Posterior cingulate gyrus (tissue), 11 donors: ENCODE results near the gene DRD1.

Source experiments
- DNase-seq, 10 donors: peaks; one replicate each; pipeline versions ENCODE4 v3.0.0 to v3.0.0-alpha.2; 2020 to 2021; ENCODE audit warnings: mixed read lengths in 3 of 10
- intact Hi-C: fragments of 100-400 bp; cut with DNase I; formaldehyde crosslinking; loops from one replicate; pipeline ENCODE4 v1.15.1; 2023

The DRD1 gene

DNA sequence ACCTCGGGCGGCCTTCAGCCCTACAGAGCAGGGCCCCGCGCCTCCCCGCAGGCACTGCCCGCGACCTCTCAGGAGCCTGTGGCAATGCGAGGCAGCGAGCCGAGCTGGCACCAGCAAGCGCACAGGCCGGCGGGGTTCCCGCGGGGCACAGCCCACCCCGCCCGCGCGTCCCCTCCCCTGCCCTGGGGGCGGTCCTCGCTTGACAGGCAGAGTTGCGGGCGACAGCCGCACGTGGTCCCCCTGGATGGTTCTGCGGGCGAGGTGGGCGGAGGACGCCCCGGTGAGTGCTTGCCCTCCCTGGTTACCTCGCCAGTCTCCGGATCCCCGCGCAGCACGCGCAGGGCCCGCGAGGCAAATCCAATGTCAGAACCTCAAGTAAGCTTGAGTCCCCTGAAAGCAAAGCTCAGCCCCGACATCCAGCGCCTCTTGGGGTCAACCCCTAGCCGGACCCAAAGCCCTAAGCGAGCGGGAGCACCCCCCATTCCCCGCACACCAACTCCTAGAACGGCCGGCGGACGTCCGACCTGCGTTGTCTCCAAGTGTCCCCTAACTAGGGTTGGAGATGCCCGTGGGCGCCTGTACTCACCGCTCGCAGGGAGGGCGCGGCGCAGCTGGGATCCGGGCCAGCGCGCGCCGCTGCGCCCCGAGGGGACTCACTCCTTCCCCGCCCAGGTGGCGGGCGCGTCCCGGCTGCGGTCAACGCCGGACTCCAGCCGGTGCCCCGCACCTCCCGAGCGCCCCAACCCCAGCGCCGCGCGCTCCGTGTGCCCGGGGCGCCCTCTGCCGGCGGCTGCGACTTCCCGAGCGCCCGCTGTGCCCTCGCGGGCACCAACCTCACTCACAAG, at the start of gene DRD1:
DRD1 (minus strand) TSS at position 123 of the 845 bp plus-strand sequence. CDS start 1,083 bp downstream, outside the sequence.
- DNase-seq: peak in 8 of 10 donors; percentile 45 to 94 (median 70)
- intact Hi-C loops: loop anchor here (1.0 to 10.0 kb wide), 2 partner anchors 189 to 493 kb away; no protein-coding TSS in a partner anchor

DNA sequence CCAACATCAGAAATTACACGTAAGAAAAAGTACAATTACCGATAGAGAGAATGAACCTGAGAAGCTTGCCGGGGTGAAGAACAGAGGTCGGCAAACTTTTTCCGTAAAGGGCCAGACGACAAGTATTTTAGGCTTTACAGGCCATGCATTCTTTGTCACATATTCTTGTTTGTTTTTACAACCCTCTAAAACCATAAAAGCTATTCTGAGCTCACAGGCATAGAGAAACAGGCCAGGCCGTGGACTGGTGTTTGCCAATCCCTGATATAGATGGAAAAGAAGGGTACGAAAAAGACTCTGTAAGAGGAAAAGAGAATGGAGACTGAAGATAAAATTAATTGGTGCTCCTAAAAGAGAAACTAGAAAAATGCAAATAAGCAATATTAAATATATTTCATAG, 49.7 kb upstream of the DRD1 start:
- intact Hi-C loops: no loop called here
- DNase-seq: no peak

DNA sequence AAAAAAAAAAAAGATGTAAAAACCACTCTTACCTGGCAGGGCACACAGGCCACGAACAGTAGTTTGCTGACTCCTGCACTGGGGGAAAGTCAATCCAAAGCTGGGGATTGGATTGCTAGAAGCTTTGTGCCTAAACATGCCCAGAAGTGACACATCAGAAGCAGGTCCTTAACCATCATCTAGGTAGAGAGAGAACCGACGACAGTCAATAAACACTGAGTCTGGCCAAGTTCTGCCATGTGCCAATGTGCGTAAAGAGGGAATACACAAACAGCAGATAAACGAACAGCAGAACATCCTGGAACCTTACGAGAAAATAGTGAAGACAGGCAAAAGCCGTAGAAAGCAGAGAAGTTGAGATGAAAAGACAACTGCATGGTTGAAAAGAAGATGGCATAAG, 49.3 kb upstream of the DRD1 start:
- no peak for DNase-seq
- intact Hi-C loops: no loop called here

DNA sequence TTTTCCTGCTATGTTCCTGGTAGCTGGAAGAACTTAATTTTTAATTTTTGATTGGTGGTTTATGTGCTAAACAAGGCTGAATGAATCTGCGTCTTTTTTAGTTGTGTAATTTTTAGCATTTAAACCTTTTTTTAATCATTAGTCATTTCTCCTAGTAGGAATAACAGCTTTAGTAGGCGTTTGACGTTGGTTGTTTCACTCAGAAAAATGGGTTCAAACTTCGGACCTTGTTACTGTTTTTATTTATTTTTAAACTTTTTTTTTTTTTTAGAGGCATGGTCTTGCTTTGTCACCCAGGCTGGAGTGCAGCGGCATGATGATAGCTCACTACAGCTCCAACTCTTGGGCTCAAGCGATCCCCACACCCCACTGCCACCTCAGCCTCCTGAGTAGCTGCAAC, 47.2 kb upstream of the DRD1 start:
- intact Hi-C loops: no loop called here
- DNase-seq: no peak

DNA sequence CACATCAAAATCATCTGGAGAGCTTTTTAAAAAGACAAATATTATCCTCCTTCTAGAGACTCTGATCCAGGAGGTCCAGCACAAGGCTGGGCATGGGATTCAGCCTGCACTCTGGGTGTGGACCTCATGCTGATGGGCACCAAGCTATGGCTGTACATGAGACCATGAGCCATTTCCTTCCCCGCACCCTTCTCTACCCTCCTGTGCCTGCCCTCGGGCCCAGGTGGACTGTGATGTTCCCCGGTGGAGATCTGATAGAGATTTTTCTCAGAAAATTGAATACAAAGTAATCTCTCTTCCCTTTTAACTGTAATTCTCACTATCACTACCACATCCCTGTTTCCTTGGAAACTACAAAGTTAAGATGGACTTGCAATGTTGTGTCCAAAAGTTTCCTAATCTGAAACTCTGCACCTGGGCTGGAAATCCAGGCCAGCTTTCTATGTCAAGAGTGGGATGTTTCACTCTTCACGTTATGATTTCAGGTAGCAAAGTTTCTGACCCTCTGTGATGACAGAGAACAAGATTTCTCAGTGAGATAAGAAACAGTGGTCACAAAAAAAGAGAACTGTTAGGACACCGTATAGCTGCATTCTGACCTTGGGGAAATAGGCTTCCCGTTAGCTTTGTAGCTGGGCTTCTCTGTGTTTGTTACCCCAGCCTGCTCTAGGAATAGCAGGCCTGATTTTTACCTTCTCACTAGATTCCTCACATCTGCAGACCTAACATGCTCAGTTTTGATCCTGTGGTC, 45.9 kb upstream of the DRD1 start:
- intact Hi-C loops: no loop called here
- DNase-seq: no peak

DNA sequence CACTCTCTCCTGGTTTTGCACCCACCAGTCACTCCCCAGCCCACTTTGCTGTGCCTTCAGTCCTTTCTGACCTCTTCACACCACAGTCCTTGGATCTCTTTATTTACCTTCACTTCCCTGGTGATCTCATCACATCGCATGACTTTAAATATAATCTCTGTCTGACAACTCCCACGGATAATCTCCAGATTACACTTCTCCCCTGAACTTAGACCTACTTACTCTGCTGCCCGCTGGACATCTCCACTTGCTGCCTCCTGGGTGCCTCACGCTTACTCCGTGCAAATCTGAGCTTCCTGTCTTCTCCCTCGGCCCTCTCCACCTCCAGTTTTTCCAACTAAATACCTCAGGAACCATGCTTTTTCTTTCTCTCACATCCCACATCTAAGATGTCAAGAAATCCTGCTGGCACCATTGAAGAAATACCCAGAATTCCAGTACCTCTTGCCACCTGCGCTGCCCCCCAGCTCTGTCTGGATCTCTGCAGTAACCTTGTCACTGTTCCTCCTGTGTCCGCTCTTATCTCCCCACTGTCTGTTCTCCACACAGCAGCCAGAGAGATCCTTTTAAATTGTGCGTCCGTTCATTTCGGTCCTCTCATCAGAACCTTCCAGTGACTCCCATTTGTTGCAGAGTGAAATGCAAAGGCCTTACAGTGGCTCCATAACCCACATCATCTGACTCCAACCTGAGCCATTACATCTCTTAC, 43.7 kb upstream of the DRD1 start:
- intact Hi-C loops: no loop called here
- no peak for DNase-seq

DNA sequence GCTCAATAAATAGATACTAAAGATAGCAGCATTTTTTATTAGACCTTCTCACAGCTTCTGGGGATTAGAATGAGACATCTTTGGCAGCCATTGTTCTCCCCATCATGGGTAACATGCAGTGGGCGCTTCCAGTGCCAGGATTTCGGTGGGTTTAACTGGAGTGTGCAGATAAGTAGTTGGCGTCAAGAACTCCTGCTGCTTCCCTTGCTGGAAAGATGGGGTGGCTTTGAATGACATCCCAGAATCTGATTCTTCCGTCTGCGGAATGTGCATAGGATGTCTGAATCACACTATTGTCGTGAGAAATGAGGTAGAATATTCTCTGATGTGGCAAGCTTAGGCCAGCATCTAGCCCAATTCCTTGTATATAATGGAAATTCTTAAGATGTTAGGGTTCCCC, 41.6 kb upstream of the DRD1 start:
- intact Hi-C loops: no loop called here
- DNase-seq: no peak

DNA sequence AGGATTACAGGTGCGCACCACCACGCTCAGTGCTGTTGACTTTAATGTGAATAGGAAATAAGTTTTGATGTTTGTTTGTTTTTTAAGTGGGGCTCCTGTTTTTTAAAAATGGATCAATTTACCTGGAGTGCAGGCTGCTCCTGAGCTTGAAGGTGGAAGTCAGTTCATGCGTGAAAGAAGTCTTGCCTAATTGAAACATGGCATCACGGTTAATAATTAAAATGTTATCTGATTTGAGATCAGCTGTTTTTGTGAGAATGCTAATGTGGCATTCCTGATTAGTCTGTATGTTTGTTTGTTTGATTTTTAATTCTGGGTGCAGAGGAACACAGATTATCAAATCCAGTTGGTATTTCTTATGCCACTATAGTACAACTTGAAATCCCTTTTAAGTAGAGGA, 40.8 kb upstream of the DRD1 start:
- no peak for DNase-seq
- intact Hi-C loops: no loop called here

DNA sequence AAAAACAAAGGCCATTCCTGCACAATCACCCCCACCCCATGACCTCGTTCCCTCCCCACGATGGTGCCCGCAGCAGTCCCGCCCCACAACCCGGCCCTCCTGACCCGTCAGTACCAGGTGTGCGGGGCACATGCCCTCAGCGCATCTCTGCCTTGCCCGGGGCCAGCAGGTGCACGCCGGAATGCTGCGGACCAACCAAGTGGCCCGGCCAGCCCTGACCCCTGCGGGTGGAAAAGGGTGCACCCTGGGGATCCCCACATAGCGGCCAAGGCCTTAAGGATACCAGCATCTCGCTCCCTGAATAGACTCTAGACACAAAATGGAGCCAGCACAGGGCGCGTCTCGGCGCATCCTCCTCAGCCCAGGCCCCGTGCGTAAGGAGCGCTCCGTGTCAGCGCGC, 40.3 kb upstream of the DRD1 start:
- intact Hi-C loops: no loop called here
- peak in 1 of 10 donors; percentile 80 for DNase-seq

DNA sequence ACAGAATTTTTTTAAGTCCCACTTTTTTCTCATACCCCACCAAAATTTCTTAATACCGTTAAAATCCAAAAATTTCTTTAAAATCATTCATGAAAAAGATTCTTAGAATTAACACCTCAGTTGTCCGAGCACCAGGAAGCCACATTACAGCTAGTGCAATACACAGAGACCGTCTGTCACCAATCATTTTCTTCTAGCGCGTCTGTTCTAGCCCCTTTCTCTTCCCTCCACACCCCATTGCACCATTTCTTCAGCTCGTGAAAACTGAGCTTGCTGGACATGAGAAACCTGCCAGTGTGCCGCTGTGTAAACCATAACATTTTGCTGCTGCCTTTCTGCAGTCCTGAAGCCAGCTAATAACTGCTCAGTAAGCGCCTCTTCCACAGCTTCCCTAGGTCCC, 39.4 kb upstream of the DRD1 start:
- intact Hi-C loops: no loop called here
- no peak for DNase-seq

DNA sequence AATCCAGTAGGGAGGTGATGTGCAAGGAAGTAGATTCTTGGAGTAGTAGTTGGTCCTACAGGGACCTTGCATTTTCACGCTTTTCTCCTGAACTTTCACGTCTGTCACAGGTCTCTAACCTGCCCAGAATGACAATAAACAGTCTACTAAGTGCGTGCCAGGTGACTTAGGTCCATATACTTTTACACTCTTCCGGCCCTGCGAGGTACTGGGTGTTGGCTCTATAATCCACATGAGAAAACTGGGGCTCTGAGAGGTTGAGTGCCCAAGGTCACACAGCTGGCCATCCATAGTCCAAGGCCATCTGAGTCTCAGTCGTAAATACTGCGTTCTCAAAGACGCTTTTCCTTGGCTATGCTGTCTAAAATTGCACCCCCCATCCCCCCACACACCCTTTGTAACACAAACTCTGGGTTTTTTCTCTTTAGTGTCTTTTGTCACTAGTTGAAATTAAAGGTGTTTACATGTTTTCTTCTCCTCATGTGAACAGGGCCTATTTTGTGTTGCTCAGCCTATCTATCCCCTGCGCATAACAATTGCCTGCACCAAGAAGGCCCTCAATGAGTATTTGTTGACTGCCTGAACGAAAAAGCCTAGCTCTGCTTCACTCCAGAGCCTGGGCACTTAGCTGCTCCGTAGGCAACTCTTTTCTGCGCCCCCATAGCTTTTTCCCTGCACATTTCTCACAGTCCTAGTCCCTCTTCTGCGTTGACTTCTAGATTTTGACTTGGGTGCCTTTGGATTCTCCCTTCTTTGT, 35.3 kb upstream of the DRD1 start:
- no peak for DNase-seq
- intact Hi-C loops: no loop called here

DNA sequence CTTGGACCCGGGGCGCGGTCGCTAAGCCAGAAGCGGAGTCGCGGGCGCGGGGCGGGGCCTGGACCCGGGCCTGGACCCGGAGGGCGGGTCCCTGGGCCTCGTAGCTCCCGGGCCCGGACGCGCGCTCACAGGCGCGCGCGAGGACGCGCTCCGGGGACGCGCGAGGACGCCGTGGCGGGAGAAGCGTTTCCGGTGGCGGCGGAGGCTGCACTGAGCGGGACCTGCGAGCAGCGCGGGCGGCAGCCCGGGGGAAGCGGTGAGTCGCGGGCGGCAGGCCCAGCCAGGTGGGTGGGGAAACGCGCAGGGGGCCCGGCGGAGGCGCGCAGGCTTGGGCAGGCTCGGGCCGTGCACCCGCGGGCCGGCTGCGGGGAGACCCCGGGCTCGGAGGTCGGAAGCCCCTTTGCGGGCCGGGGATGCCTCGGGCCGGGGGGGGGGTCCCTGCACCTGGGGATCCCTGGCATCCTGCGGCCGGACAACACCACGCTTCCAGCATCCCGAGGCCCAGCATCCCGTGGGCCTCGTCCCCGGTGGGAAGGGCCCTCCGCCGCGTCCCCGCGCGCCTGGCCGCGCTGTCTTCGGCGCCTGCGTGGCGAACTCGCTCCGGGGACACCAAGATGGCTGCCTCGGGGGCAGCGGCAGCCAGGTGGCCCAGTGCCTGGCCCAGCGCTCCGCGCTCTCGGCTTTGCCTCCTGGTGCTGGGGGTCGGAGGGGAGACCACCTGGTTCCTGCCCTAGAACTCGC, 34.6 kb upstream of the DRD1 start, which contains the start of gene SFXN1:
SFXN1 (plus strand) TSS at position 177 of the 741 bp plus-strand sequence. CDS start 13,544 bp downstream, outside the sequence.
- intact Hi-C loops: no loop called here
- peak; percentile 63 to 98 (median 78) for DNase-seq

DNA sequence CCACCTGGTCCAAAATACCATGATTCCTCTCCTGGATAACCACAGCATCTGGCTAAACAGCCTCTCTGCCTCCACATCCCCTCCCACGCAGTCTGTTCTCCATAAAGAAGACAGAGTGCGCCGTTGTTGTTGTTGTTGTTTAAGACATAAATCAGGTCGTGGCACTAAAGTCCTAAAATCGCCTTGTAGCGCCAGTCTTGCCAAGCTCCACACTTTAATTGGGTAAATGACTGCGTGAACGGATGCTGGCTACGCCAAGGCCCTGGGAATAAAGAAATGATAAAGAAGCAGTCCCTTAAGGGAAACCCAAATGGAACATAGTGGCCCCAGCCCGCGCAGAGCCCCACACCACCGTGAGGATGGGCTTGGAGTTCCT, 34.0 kb upstream of the DRD1 start:
- intact Hi-C loops: no loop called here
- peak in 1 of 10 donors; percentile 19 for DNase-seq

DNA sequence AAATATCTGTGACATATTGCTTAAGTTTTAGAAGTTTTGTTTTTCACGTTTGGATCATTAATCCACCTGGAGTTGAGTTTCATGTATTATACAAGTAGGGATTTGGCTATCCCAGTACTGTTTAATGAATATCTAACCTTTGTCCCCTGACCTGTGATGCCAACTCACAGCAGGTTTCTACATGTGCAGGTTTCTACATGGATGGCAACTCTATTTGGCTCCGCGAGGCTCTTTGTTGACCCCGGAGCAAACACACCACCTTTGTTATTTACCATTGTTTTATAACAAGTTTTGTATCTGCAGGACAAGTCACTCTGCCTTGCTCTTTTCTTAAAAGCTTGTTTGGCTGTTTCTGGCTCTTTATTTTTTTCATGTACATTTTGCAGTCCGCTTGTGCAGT, 33.5 kb upstream of the DRD1 start:
- no peak for DNase-seq
- intact Hi-C loops: no loop called here

DNA sequence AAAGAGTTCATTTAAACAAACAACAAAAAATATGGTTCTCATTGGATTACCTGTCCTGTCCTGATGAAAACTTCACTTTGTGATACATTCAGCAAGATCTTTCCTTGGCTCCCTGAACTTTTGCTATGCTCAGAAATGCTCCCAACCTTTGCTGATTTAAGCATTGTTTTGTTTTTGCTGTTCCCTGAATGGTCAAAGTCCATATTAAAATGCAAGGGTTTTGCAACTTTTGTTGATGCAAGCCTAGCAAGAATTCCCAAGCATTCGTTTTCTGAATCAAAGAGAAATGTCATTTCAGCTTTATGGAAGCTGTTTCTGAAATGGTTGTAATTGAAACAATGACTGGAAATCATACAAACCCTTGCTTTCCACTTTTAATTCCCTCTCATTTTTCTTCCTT, 31.3 kb upstream of the DRD1 start:
- intact Hi-C loops: no loop called here
- no peak for DNase-seq

DNA sequence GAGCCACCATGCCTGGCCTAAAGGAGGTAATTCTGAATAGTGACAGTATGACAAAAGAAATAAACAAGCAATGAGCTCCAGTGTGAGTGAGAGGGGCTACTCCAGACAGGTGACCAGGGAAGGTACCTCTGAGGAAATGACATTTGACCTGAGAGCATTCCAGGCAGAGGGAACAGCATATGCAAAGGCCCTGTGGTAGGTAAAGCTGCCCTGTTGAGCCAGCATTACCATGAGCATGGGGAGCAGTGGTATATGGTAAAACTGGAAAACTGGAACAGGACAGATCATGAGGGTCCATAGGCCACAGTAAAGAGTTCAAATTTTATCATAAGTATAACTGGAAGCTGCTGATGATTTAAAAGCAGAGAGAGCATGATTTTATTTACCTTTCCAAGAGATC, 28.4 kb upstream of the DRD1 start:
- DNase-seq: no peak
- intact Hi-C loops: no loop called here

DNA sequence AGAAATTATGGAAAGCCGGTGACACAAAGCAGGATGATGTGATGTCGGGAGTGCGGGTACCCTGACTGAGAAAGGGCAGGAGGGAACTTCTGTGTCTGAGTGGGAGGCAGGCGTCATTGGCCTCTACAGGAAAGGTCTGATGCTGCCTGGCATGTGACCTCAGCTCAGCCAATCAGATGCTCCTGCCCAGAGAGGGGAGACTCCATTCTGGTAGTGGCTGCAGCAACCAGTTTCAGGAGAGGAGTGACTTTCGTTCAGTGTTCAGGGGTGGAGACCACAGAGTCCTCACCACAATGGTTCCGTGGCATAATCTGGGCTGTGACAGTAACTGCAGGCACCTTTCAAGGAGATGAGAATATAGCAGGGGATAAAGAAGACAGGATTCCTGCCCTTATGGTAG, 27.6 kb upstream of the DRD1 start:
- intact Hi-C loops: no loop called here
- no peak for DNase-seq

DNA sequence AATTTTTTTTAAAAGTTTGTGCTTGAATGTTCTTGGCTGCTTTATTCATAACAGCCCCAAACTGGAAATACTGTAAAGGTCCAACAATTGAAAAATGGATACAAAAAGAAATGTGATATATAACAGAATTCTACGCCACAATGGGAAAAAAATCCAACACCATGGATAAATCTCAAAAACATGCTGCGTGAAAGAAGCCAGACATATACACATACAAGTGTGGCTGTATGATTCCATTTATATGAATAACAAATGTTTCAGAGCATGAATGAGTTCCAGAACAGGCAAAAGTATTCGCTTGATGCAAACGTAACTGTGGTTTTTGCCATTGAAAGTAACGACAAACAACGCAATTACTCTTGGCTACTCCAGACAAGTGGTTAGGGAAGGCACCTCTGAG, 27.2 kb upstream of the DRD1 start:
- intact Hi-C loops: no loop called here
- DNase-seq: no peak

DNA sequence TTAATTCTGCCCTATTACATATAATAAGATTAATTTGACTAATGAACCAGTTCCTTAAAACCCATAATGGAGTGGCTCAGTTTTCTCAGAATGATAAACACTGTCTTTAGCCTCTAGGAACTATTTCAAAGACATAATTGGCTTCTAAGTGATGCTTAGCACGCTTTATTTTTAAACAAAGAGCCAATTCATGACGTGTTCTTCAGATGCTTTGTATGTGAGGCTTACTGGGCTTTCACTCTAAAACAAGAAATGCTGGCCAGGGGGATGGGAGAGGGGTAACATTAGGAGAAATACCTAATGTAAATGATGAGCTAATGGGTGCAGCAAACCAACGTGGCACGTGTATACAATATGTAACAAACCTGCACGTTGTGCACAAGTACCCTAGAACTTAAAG, 26.8 kb upstream of the DRD1 start:
- intact Hi-C loops: no loop called here

DNA sequence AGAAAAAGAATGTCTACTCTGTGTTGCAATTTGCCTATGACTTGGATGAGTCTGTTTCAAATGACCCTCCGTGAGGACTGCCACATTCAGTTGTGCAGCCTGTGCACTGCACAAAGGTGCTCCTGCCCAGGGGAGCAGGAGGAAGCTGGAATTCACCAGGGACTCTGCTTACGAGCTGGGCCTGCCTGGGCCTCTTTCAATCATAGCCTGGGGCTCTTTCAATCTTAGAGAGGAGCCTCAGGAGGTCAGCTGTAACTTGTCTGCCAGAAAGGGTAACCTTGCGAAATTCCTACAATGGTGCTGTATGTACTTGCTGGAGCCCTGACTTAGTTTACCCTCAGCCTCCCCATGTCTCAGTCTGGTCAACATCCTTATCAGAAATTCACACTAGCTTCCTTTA, 25.9 kb upstream of the DRD1 start:
- intact Hi-C loops: no loop called here
- no peak for DNase-seq

More for the DNA sequence above, 26.8 kb upstream of the DRD1 start:
- no peak for DNase-seq
